Activated T-cell treated with anti-CD3 and anti-CD28 coated beads for 24 hours (primary cell): Measurements from ENCODE around the gene LRFN3.
"Not testable (repeated sequence)": the region's sequence is repeated elsewhere in the genome, so short reads cannot be mapped to it uniquely, and the experiment has no call there.

ENCODE experiments used
- DNase-seq: peaks from one replicate; pipeline ENCODE4 v3.0.0-alpha.2; 2020; ENCODE audit warnings: low read depth

Gene LRFN3

DNA sequence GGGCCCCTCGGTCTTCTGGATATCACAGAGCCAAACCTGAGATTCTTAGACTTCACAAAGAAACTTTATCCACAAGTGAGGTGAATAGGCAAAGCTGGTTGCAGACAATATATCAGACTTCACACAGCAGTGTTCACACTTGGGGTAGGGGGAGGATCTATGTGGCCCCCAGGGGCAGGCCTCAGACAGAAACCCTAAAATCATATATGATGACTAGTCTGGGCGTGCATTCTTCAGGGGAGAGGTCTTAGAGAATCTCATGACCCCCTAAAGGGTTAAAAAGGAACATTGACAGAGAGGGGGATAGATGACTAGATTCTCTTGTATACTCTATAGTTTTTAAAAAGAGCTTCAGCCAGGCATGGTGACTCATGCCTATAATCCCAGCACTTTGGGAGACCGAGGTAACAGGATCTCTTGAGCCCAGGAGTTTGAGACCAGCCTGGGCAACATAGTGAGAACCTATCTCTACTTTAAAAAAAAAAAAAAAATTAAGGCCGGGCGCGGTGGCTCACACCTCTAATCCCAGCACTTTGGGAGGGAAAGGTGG, 30.9 kb upstream of the LRFN3 start:
- no peak for DNase-seq

DNA sequence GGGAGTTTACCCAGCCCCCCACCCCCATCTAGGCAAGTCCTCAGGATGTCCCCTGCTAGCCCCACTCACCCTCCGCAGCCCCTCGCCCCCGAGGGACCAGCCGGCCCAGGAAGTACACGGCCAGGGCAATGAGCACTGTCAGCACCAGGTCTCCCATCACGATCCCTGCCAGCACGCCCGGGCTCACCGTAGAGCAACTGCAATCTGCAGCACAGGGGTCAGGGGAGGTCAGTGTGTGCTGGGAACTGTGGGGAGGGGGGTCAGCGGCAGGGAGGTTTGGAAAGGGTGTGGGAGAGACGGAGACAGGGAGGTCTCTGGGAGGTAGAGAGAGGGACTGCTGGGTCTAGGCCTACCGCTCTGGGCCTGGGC, 28.8 kb upstream of the LRFN3 start:
- no peak for DNase-seq

DNA sequence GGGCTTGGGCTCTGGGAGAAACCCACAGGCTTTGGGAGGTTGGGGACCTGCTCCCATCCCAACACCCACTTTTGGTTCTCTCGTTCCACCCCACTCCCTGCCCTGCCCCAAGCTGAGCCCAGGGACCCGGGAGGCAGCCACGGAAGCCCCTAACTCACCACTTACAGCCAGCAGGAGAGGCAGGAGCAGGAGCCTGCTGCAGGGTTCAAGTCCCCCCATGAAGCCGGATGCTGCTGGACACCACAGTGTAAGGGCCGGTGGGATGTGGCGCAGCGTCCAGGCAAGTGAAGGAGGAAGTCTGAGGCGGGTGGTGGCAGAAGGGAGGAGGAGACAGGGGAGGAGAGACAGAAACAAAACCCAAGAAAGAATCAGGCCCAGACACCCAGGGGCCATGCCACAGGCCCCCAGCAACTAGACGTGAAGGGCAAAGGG, 28.1 kb upstream of the LRFN3 start, which contains the start of gene TYROBP:
Gene TYROBP (minus strand): TSS at position 286 of the 432 bp plus-strand sequence. CDS start 67 bp downstream, at position 219.
- no peak for DNase-seq

DNA sequence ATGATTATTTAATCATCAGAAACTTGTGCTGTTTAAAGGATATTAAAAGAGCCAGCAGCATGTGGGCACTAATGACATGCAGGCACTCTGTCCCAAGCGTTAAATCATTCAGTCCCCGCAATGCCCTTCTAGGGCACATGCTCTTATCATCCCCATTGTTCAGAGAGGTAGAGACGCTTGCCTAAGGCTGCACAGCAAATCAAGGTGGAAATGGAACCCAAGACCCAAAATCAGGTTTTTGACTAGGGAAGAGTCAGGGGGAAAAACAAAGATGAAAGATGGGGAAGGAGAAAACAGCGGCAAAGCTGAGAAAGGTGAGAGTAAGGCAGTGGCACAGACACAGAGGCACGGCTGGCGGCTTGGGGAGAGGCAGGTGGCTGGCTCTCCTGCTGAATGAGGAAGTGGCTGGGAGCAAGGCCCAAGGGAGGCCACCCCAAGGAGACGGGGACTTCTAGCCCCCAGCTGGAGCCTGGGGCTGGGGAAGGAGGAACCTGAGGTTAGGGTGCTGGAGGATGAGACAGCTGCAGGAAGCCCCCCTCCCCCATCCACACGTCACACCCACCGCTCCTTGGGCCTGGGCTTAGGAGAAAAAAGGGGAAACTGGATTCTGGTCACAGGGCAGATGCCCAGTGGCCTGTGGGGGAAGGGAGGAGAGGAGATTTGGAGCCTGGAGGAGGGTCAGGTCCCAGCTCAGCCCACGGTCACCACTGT, 27.0 kb upstream of the LRFN3 start:
- DNase-seq = no peak

DNA sequence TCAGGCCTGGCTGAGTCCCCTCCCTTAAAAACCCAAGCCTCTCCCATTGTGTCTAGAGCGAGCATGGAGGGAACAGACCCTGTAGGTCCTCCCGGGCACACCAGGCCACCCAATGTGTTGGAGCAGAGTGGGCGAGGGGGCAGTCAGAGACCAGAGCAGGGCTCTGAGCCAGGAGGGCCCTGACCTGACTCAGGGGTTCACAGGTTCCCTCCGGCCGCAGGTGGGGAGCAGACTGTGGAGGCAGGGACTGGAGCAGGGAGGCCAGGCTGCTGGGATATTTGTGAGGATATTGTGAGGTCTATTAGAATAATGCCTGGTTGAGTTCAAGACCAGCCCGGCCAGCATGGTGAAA, 26.5 kb upstream of the LRFN3 start:
- no peak for DNase-seq

DNA sequence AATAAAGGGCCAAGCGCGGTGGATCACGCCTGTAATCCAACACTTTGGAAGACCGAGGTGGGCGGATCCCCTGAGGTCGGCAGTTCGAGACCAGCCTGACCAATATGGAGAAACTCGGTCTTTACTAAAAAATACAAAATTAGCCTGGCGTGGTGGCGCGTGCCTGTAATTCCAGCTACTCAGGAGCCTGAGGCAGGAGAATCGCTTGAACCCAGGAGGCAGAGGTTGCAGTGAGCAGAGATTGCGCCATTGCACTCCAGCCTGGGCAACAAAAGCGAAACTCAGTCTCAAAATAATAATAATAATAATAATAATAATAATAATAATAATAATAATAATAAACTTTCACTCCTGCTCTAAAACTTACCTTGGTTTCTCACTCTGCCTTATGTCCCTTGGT, 25.8 kb upstream of the LRFN3 start:
- not testable (repeated sequence) for DNase-seq

DNA sequence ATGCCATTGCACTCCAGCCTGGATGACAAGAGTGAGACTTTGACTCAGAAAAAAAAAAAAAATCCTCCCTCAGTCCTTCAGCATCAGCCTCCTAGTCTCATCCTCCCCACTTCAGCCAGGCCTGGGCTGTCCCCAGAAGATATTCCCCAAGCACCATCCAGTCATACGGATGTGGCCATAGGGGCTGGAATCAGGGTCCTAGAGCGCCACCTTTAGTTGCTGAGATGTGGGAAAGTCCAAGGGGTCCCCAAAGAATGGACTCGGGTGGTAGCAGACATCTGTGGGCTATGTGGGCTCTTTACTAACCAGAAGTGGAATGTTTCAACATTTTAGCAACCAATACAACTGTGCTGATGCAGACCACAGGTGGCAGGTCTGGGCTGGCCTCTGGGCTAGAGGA, 25.0 kb upstream of the LRFN3 start:
- DNase-seq = no peak

DNA sequence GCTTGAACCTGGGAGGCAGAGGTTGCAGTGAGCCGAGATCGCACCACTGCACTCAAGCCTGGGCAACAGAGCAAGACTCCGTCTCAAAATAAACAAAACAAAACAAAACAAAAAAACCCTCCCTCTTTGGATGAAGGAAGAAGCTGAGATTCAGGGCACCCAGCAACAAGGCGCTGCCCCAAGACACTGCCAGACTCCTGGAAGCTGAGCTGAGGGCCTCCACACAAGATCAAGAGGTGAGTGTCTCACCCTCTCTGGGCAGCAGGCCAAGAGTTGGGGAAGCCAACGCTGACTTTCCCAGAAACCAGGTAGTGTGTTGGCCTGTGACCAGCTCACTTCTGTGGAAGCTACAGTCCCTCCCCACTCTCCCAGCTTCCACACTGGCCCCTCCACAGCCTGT, 24.4 kb upstream of the LRFN3 start:
- no peak for DNase-seq

DNA sequence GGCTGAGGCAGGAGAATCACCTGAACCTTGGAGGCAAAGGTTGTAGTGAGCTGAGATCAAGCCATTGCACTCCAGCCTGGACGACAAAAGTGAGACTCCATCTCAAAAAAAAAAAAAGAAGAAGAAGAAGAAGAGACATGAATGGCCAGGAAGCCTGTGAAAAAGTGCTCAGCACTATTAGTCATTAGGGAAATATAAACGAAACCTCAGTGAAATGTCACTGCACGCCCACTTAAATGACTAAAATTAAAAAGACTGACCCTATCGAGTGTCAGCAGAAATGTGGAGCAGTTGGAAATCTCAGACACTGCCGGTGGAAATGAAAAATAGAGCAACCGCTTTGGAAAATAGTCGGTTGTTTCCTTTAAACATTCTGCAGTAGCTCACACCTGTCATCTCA, 22.6 kb upstream of the LRFN3 start:
- DNase-seq = no peak

DNA sequence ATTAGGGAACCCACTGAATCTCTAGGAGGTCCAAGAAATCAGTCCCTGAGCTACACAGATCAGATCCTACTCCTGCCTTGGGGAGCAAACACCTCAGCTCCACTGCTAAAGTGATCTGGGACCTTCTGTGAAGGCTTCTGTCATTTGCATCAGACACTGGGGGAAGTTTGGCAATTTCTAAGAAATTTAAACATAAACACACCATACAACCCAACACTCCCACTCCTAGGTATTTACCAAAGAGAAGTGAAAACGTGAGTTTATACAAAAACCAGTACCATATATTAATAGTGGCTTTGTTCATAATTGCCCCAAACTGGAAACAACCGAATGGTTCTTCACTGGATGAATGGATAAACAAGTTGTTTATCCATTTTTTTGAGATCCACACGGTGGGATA, 20.7 kb upstream of the LRFN3 start:
- DNase-seq = no peak

DNA sequence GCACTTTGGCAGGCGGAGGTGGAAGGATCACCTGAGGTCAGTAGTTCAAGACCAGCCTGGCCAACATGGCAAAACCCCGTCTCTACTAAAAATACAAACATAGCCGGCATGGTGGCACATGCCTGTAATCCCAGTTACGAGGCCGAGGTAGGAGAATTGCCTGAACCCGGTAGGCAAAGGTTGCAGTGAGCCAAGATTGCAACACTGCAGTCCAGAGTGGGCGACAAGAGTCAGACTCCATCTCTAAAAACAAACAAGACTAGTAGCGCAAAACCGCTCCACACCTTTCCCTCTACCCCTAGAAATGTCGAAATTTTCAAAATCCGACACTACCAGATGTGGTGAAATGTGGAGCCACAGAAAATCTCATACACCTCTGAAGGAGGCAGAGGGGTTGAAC, 16.9 kb upstream of the LRFN3 start:
- DNase-seq = no peak

DNA sequence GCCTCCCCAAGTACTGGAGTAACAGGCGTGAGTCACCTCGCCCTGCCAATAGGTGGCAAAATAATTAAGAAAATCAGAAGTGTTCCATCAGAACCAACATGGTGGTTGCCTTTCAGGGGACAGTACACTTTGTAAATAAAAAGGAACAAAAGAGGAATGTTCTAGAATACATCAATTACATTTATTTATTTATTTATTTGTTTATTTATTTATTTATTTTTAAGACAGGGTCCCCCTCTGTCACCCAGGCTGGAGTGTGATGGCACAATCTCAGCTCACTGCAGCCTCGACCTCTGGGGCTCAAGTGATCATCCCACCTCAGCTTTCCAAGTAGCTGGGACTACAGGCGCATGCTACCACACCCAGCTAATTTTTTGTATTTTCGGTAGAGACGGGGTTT, 15.2 kb upstream of the LRFN3 start:
- DNase-seq = no peak

DNA sequence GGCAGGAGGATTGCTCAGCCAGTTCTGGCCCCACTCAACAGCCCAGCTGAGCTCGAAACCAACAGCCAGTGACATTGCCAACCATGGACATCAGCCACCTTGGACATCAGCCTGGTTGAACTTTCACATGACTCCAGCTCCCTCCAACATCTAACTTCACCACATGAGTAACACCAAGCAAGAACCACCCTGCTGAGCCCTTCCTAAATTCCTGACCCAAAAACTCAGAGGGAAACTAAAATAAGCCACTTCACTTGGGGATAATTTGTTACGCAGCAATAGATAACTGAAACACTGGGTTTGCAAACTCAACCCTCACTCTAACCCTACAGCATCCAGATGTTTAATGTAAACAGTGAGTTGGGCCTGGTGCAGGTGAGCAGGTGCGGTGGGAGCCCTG, 10.7 kb upstream of the LRFN3 start:
- no peak for DNase-seq

DNA sequence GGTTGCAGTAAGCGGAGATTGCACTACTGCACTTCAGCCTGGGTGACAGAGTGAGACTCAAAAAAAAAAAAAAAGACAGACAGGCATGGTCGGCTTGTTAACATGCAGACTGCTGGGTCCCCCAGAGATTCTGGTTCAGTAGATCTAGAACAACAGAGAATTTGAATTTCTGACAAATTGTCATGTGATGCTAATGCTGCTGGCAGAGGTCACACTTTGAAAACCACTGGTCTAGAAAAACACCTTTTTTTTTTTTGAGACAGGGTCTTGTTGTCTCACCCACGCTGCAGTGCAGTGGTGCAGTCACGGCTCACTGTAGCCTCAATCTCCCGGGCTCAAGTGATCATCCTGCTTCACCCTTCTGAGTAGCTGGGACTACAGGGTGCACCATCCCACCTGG, 7.7 kb upstream of the LRFN3 start:
- no peak for DNase-seq

DNA sequence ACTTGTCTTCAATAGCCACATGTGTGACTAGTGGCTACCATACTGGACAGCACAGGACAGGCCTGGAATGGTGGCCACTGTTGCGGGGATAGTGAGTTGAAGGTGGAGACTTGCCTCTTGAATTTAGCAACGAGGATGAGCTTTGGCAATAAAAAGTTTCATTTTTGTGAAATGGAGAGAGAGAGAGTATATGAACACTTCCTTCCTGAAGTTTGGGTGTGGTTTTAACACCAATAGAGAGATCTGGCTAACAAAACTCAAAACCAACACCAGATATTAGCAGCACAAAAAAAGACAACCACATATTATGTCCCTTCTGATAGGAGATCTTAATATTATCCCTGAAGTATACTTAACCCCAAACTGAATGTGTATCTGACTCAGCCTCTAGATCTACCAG, 6.3 kb upstream of the LRFN3 start:
- no peak for DNase-seq

DNA sequence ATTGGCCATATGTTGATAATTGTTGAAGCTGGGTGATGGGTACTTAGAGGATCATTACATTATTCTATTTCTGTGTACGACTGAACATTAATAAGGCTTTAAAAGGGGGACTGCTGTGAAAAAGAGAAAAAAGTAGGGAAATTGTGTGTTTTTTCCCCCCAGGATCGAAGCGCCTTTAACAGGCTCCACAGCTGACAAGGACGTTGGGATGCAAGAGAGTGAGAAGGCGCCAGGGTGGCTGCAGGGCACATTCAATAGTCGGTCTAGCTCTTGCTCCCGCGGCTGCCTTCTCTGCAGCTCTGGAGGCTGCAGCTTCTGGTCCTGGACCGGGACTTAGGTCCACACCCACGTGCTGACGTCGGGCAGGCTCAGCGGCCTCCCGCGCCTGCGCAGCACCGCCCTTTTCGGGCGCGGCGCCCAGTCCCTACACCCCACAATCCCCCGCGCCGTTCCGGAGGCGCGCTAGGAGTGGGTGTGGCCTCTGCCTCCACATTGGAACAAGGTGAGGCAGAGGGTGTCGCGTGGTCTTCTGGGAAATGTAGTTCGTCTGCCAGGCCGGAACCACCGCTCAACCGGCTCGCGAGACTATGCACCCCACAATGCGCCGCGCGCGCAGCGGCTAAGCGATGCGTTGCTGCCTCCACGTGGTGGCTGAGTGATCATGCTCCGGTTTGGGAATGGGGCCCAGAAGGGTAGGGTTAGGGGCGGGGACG, 4.9 kb upstream of the LRFN3 start:
- DNase-seq = peak; percentile 99

DNA sequence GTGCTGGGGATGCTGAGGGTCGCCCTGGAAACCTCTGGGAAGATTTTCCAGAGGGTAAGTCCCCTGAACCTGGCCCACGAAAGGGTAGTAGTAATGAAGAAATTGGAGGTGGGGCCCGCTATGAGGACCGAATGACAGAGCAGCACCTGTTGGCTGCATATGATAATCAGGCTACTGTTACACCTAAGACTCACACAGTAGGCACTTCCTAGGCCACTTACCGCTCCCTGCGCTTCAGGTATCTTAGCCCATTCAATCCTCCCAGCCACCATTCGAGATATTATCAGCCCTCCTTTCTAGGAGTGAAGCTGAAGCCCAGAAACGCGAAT, 4.3 kb upstream of the LRFN3 start:
- DNase-seq = no peak

DNA sequence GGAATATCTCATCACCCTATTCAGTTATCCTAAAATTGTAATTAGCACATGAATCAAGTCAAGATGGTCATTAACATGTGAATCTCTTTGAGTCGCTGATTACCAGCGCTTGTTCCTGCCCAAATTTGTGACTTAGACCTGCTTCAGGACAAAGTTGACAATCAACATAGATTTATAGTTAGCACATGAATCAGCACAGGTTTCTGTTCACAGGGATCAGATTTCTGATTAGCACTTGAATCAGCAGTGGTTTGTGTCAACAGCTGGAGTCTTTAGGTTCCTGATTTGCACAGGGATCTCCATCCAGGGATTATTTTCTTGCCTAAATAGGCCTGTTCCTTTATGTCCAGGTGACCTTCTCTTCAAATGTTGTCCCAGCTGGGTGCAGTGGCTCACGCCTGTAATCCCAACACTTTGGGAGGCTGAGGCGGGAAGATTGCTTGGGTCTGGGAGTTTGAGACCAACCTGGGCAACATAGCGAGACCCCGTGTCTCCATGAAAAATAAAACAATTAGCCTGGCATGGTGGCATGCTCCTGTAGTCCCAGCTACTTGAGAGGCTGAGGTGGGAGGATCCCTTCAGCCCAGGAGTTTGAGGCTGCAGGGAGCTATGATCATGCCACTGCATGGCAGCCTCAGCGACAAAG, 3.8 kb upstream of the LRFN3 start:
- no peak for DNase-seq

DNA sequence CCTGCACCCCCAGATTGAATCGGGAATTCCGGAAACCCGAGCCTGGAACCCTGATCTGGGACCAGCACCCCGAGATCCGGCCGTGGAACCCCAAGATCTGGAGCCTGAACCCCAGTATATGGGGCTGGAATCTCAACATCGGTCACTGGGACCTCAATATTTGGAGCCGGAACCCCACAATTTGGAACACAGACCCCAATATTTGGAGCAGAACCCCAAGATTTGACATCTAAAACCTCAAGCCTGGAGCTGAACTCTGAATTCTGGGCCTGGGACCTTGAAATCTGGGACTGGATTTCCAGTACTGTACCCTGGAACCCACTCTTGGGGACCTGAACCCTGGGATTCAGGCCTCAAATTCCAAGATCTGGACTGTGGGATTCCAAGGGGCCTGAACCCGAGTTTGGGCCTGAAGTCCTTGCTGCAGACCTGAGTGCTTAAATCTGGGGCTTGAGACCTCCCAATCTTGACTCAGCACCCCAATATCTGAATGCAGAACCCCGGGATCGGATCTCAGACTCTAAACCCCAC, 629 bp downstream of the LRFN3 start:
- DNase-seq = no peak

DNA sequence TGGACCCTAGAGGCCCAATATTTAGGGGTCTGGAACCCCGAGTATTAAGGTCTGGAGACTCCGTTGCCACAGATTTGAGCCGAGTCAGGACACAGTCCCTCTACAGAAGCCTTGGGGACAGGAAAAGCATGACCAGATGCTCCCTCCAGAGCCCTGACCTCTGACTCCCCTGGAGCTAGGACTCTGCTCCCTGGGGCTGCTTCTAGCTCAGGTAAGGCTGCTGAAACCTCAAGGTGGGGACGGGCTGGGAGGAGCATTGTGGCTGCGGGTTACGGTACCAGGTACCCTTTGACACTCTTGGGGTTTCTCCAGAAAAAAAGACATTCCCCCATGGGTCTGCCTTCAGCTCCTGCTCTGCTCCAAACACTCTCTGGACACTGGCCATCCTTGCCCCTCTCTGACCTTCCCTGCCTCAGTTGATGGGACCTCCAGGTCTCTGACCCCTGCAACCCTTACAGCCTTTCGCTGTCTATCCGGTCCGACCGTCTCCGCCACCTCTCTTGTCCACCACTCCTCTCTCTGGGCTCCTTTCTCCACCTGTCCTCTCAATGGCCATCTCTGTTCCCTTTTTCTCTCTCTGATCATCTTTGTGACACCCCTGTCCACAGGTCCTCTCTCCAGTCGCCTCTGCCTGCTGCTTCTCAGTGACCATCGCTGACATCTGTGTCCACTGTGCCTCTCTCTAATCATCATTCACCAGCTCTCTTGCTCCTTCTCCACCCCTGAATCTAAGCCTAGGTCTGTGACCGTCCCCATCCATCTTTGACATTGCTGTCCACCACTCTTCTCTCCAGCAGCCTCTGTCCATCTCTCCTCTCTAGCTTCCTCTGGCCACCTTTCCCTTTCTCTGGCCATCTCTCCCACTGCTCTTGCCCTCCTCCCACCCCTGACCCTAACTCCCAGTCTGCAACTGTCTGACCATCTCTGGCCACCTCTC, 1.4 kb downstream of the LRFN3 start:
- no peak for DNase-seq

DNA sequence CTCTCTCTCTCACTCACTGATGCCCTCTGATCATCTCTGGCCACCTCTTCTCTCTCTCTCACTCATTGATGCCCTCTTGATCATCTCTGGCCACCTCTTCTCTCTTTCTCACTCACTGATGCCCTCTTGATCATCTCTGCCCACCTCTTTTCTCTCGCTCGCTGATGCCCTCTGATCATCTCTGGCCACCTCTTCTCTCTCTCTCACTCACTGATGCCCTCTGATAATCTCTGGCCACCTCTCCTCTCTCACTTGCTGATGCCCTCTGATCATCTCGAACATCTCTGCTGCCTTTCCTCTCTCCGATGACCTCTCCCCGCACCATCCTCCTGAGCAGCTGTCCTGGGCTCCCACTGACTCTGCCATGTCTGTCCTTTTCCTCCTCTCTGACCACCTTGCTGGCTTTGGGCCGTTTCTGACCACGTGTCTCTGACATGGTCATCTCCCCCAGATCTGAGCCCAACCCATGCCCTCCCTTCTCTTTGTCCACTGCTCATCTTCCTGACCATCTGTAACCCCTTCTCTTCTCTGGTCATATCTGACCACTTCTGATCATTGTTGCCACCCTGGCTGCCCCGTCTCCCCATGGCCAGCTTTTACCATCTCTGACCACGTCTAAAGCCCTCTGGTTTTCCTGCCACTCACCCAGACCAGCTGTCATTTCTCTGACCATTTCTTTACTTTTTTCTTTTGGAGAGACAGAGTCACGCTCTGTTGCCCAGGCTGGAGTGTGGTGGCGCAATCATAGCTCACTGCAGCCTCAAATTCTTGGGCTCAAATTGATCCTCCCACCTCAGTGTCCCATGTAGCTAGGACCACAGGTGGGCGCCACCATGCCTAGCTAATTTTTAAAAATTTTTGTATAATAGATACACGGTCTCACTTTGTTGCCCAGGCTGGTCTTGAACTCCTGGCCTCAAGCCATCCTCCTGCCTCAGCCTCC, 2.4 kb downstream of the LRFN3 start:
- DNase-seq = no peak
